Tibial nerve (tissue), 4 donors: ENCODE results near the gene GNS. TPM values are rescaled to one million over a fixed set of nuclear protein-coding genes. Genes with fewer than 3 reads are reported as not detected.

Experiments used
- DNase-seq, 2 donors: peaks; one replicate each; pipeline ENCODE4 v3.0.0-alpha.2; 2019; ENCODE audit warnings: low spot score in 2 of 2
- H3K27ac ChIP-seq, 4 donors: fragments of 200-600 bp; sonication (generic) in 3 of 4; one replicate each; pipeline ENCODE4 v1.5.1; 2017 to 2019; ENCODE audit warnings: mild to moderate bottlenecking in 1 of 4
- H3K27me3 ChIP-seq, 2 donors: fragments of 200-600 bp; sonication (generic) in 1 of 2; one replicate each; pipeline versions ENCODE4 v1.5.1 to v1.6.0; 2017 to 2019
- H3K36me3 ChIP-seq, 3 donors: fragments of 200-600 bp; sonication (generic); one replicate each; pipeline ENCODE4 v1.5.1; 2018 to 2019
- H3K4me1 ChIP-seq, 4 donors: fragments of 200-600 bp; sonication (generic) in 3 of 4; one replicate each; pipeline ENCODE4 v1.5.1; 2017 to 2019
- H3K4me3 ChIP-seq, 4 donors: fragments of 200-600 bp; sonication (generic) in 3 of 4; one replicate each; pipeline ENCODE4 v1.5.1; 2017 to 2019; ENCODE audit warnings: mild to moderate bottlenecking in 1 of 4, moderate library complexity in 1 of 4
- H3K9me3 ChIP-seq, 4 donors: fragments of 200-600 bp; sonication (generic) in 3 of 4; one replicate each; pipeline ENCODE4 v1.5.1; 2017 to 2019
- CTCF ChIP-seq, 5 experiments: fragments of 200-600 bp in 3 of 5; fragments of 450-650 bp in 2 of 5; sonication (generic) in 3 of 5; IDR thresholded peaks; one replicate each; pipeline ENCODE4 v1.5.1; 2016 to 2019; ENCODE audit warnings: antibody characterized with exemption in 5 of 5, mild to moderate bottlenecking in 3 of 5, moderate library complexity in 2 of 5
- EP300 ChIP-seq, 2 donors: sonication (generic); formaldehyde crosslinking; IDR thresholded peaks; one replicate each; pipeline ENCODE4 v1.6.1; 2017; ENCODE audit warnings: antibody characterized with exemption in 2 of 2, mild to moderate bottlenecking in 1 of 2
- POLR2A ChIP-seq, 2 donors: fragments of 450-650 bp; IDR thresholded peaks; one replicate each; pipeline ENCODE4 v1.6.1; 2017; ENCODE audit warnings: antibody characterized with exemption in 2 of 2, mild to moderate bottlenecking in 2 of 2, moderate library complexity in 2 of 2
- WGBS, 2 donors: methylation state at CpG; one replicate each; pipeline ENCODE4 v1.1.5; 2018; 5-methylcytosine and 5-hydroxymethylcytosine counted together
- total RNA-seq, 4 donors: library from RNA; depleted of rRNA; stranded (reverse); fragments of >200 nt; gene quantifications; one replicate each; pipeline ENCODE4 v1.1.0, GENCODE V29; 2016

Gene GNS
- total RNA-seq, 4 donors from 2014 or later = 72.2 to 88.4 (median 81.4) TPM

- 57 to 68% methylated on average over 1 of the region's 1 CpG for WGBS, 2 donors
- no peak for DNase-seq
- Histone ChIP-seq H3K9me3 (no peaks in the 10 kb centered on the region), H3K27me3 (peaks cover 0 to 9% of the 10 kb centered on the region in 2 donors), H3K36me3 (no peaks in the 10 kb centered on the region), H3K4me3 (no peak overlapping the region), H3K27ac (no peak overlapping the region), H3K4me1 (no peaks in the 10 kb centered on the region)
- TF ChIP-seq POLR2A (IDR thresholded peaks at IDR 0.05) (no peak), EP300 (IDR thresholded peaks at IDR 0.05) (no peak)
These were observed 31.0 kb upstream of the GNS start for GRCh38 chr12:64790166-64790565.

GRCh38 chr12:64785838-64786237 lies 26.6 kb upstream of the GNS start:
- DNase-seq = no peak
- Histone ChIP-seq H3K4me1 (peaks cover 0 to 15% (median 9%) of the 10 kb centered on the region in 4 donors), H3K27me3 (peaks cover 0 to 48% of the 10 kb centered on the region in 2 donors), H3K4me3 (no peak overlapping the region), H3K36me3 (no peaks in the 10 kb centered on the region), H3K27ac (no peak overlapping the region), H3K9me3 (no peaks in the 10 kb centered on the region)
- WGBS, 2 donors = 93 to 98% methylated on average over 6 of the region's 6 CpGs
- TF ChIP-seq EP300 (IDR thresholded peaks at IDR 0.05) = no peak
- TF ChIP-seq POLR2A (IDR thresholded peaks at IDR 0.05) = no peak
- TF ChIP-seq CTCF (IDR thresholded peaks at IDR 0.05) = no peak

- H3K27ac ChIP-seq = no peak overlapping the region
- DNase-seq = no peak
- H3K4me3 ChIP-seq = peak overlapping the region in 2 of 4 donors; percentile 60 to 61
These were observed 23.1 kb upstream of the GNS start for GRCh38 chr12:64782191-64782876.

GRCh38 chr12:64781280-64782190 lies 22.3 kb upstream of the GNS start:
- TF ChIP-seq EP300 (IDR thresholded peaks at IDR 0.05) = no peak
- TF ChIP-seq POLR2A (IDR thresholded peaks at IDR 0.05) = no peak
- no peak for TF ChIP-seq CTCF (IDR thresholded peaks at IDR 0.05)
- Histone ChIP-seq H3K4me1 (peaks cover 0 to 23% (median 14%) of the 10 kb centered on the region in 4 donors), H3K27ac (peak overlapping the region in 2 of 4 donors; percentile 23 to 68), H3K36me3 (no peaks in the 10 kb centered on the region), H3K9me3 (peaks cover 0 to 1% (median 0%) of the 10 kb centered on the region in 4 donors), H3K4me3 (peak overlapping the region; percentile 33 to 61 (median 56)), H3K27me3 (peaks cover 0 to 46% of the 10 kb centered on the region in 2 donors)
- DNase-seq = no peak
- 5 to 9% methylated on average over 25 to 37 of the region's 39 CpGs for WGBS, 2 donors

More at GRCh38 chr12:64782191-64782876, 23.1 kb upstream of the GNS start:
- no peak for TF ChIP-seq POLR2A (IDR thresholded peaks at IDR 0.05)
- no peak for TF ChIP-seq CTCF (IDR thresholded peaks at IDR 0.05)
- Histone ChIP-seq H3K27me3 (peaks cover 0 to 48% of the 10 kb centered on the region in 2 donors), H3K9me3 (no peaks in the 10 kb centered on the region), H3K36me3 (no peaks in the 10 kb centered on the region), H3K4me1 (peaks cover 0 to 23% (median 14%) of the 10 kb centered on the region in 4 donors)
- 47 to 57% methylated on average over 6 of the region's 6 CpGs for WGBS, 2 donors

- H3K27me3 ChIP-seq = peaks cover 0 to 40% of the 10 kb centered on the region in 2 donors
- no peaks in the 10 kb centered on the region for H3K36me3 ChIP-seq
- TF ChIP-seq POLR2A (IDR thresholded peaks at IDR 0.05) (no peak), EP300 (IDR thresholded peaks at IDR 0.05) (no peak), CTCF (IDR thresholded peaks at IDR 0.05) (no peak)
- DNase-seq = no peak
- H3K9me3 ChIP-seq = peaks cover 0 to 10% (median 0%) of the 10 kb centered on the region in 4 donors
- peak overlapping the region; percentile 33 to 61 (median 56) for H3K4me3 ChIP-seq
- WGBS, 2 donors = 0 to 3% methylated on average over 15 to 65 of the region's 103 CpGs
- H3K27ac ChIP-seq = peak overlapping the region in 2 of 4 donors; percentile 23 to 68
- peaks cover 0 to 23% (median 14%) of the 10 kb centered on the region in 4 donors for H3K4me1 ChIP-seq
These were observed 21.5 kb upstream of the GNS start for GRCh38 chr12:64780531-64781279.
